Naive thymus-derived CD4-positive, alpha-beta T cell (primary cell): Measurements from ENCODE around the gene CDH23. TPM values are rescaled to one million over a fixed set of nuclear protein-coding genes. Genes with fewer than 3 reads are reported as not detected.

Source experiments
- ATAC-seq: fragments of 150-1000 bp; cut with Tn5 transposase; 2 replicates; pipeline ENCODE4 v1.10.0; 2021; ENCODE audit warnings: mild to moderate bottlenecking, moderate library complexity
- CTCF ChIA-PET: fragments of 350-600 bp; sonication (Branson Sonifier 250); formaldehyde crosslinking; loops from one replicate; lab custom pipeline; 2021; ENCODE audit warnings: antibody characterized with exemption; lab: Charles Lee
- POLR2A ChIA-PET: fragments of 350-600 bp; sonication (Branson Sonifier 250); formaldehyde crosslinking; loops from one replicate; lab custom pipeline; 2021; ENCODE audit warnings: antibody characterized with exemption, inconsistent platforms; lab: Charles Lee
- DNase-seq, 9 donors: peaks; one replicate each; pipeline versions ENCODE4 v3.0.0 to v3.0.0-alpha.2; 2020 to 2022; ENCODE audit warnings: mixed read lengths in 1 of 9
- H3K27ac ChIP-seq: one replicate; pipeline ENCODE4 v1.7.0; 2013; ENCODE audit warnings: mild to moderate bottlenecking, low read depth, low read length, moderate library complexity
- H3K27me3 ChIP-seq, 2 donors: one replicate each; pipeline ENCODE4 v1.7.0; 2013; ENCODE audit warnings: low read length in 2 of 2, mild to moderate bottlenecking in 2 of 2, moderate library complexity in 2 of 2; ENCODE audit not compliant: control insufficient read depth in 2 of 2, insufficient read depth in 2 of 2
- H3K36me3 ChIP-seq, 3 experiments: 1 replicate in 2 of 3; 2 replicates in 1 of 3; pipeline ENCODE4 v1.7.0; 2013; ENCODE audit warnings: low read length in 3 of 3, mild to moderate bottlenecking in 3 of 3, moderate library complexity in 1 of 3; ENCODE audit not compliant: insufficient read depth in 3 of 3, control insufficient read depth in 2 of 3
- H3K4me1 ChIP-seq, 2 donors: one replicate each; pipeline ENCODE4 v1.7.0; 2013; ENCODE audit warnings: low read length in 2 of 2, mild to moderate bottlenecking in 2 of 2, moderate library complexity in 1 of 2; ENCODE audit not compliant: control insufficient read depth in 2 of 2, insufficient read depth in 2 of 2
- H3K4me3 ChIP-seq: 2 replicates; pipeline ENCODE4 v1.7.0; 2013; ENCODE audit warnings: mild to moderate bottlenecking, low read length
- H3K9me3 ChIP-seq, 3 experiments: 1 replicate in 2 of 3; 2 replicates in 1 of 3; pipeline ENCODE4 v1.7.0; 2013; ENCODE audit warnings: low read length in 3 of 3; ENCODE audit not compliant: control insufficient read depth in 2 of 3
- H3K27ac Mint-ChIP-seq, 9 donors: one replicate each; pipeline ENCODE4 v1.8.0; 2020 to 2022; ENCODE audit warnings: mixed read lengths in 9 of 9, mild to moderate bottlenecking in 8 of 9, moderate library complexity in 5 of 9, inconsistent platforms in 2 of 9
- H3K27me3 Mint-ChIP-seq, 5 donors: one replicate each; pipeline ENCODE4 v1.8.0; 2021 to 2022; ENCODE audit warnings: mixed read lengths in 5 of 5, mild to moderate bottlenecking in 1 of 5
- H3K36me3 Mint-ChIP-seq, 5 donors: one replicate each; pipeline ENCODE4 v1.8.0; 2020 to 2022; ENCODE audit warnings: mixed read lengths in 5 of 5, mild to moderate bottlenecking in 3 of 5, inconsistent platforms in 1 of 5
- H3K4me1 Mint-ChIP-seq, 7 donors: one replicate each; pipeline ENCODE4 v1.8.0; 2020 to 2022; ENCODE audit warnings: mixed read lengths in 7 of 7, mild to moderate bottlenecking in 3 of 7, inconsistent platforms in 1 of 7
- H3K4me3 Mint-ChIP-seq, 10 donors: one replicate each; pipeline ENCODE4 v1.8.0; 2020 to 2022; ENCODE audit warnings: mild to moderate bottlenecking in 10 of 10, mixed read lengths in 10 of 10, moderate library complexity in 6 of 10, inconsistent platforms in 2 of 10
- H3K9me3 Mint-ChIP-seq, 11 donors: one replicate each; pipeline ENCODE4 v1.8.0; 2020 to 2022; ENCODE audit warnings: mixed read lengths in 11 of 11, mild to moderate bottlenecking in 4 of 11, inconsistent platforms in 1 of 11, moderate library complexity in 1 of 11
- intact Hi-C, 2 donors: fragments of 100-400 bp; cut with micrococcal nuclease; formaldehyde crosslinking; loops; one replicate each; pipeline ENCODE4 v1.15.1; 2023
- polyA plus RNA-seq, 2 donors: library from polyadenylated mRNA; unstranded; fragments of 300-500 nt; fragmentation: Illumina TruSeq; gene quantifications; one replicate each; pipeline ENCODE4 v1.2.3, GENCODE V29; 2021
- total RNA-seq, 6 experiments: library from RNA in 5 of 6; stranded (reverse) in 5 of 6; gene quantifications; 1 replicate in 5 of 6; 2 replicates in 1 of 6; pipeline ENCODE4 v1.2.3 and lab custom pipeline; 2021 to 2026

Gene CDH23
- total and polyA plus RNA-seq, 7 experiments from 2014 or later: 1.1 to 18.3 (median 7.9) TPM

GRCh38 chr10:71392292-71392691 lies 4.4 kb upstream of the CDH23 start:
- CTCF ChIA-PET: no interaction called here
- intact Hi-C loops: no loop called here

GRCh38 chr10:71392791-71393781 lies 3.6 kb upstream of the CDH23 start:
- ChIA-PET POLR2A (no interaction called here), CTCF (no interaction called here)
- H3K4me1 Mint-ChIP-seq: peaks cover 0 to 10% (median 4%) of the 10 kb centered on the region in 7 donors
- ATAC-seq: no peak
- intact Hi-C loops: no loop called here
- Histone ChIP-seq H3K36me3 (no peaks in the 10 kb centered on the region), H3K4me3 (no peak overlapping the region), H3K27me3 (peaks cover 0 to 16% of the 10 kb centered on the region in 2 donors), H3K4me1 (no peaks in the 10 kb centered on the region), H3K9me3 (no peaks in the 10 kb centered on the region), H3K27ac (no peak overlapping the region)
- peaks cover 44 to 71% (median 50%) of the 10 kb centered on the region in 5 donors for H3K27me3 Mint-ChIP-seq
- peak overlapping the region in 1 of 10 donors; percentile 22 for H3K4me3 Mint-ChIP-seq
- peak in 1 of 9 donors; percentile 8 for DNase-seq
- H3K27ac Mint-ChIP-seq: no peak overlapping the region
- H3K36me3 Mint-ChIP-seq: peaks cover 0 to 6% (median 0%) of the 10 kb centered on the region in 5 donors
- peaks cover 0 to 2% (median 0%) of the 10 kb centered on the region in 11 donors for H3K9me3 Mint-ChIP-seq

More at GRCh38 chr10:71392292-71392691, 4.4 kb upstream of the CDH23 start:
- H3K9me3 Mint-ChIP-seq: peaks cover 0 to 2% (median 0%) of the 10 kb centered on the region in 11 donors
- Histone ChIP-seq H3K4me3 (no peak overlapping the region), H3K4me1 (no peaks in the 10 kb centered on the region), H3K9me3 (no peaks in the 10 kb centered on the region), H3K27me3 (peaks cover 0 to 10% of the 10 kb centered on the region in 2 donors), H3K27ac (no peak overlapping the region), H3K36me3 (no peaks in the 10 kb centered on the region)
- peaks cover 0 to 6% (median 0%) of the 10 kb centered on the region in 5 donors for H3K36me3 Mint-ChIP-seq
- no peak for ATAC-seq
- peak in 1 of 9 donors; percentile 1 for DNase-seq
- no peak overlapping the region for H3K27ac Mint-ChIP-seq
- peaks cover 0 to 10% (median 4%) of the 10 kb centered on the region in 7 donors for H3K4me1 Mint-ChIP-seq
- H3K4me3 Mint-ChIP-seq: no peak overlapping the region
- peaks cover 38 to 71% (median 48%) of the 10 kb centered on the region in 5 donors for H3K27me3 Mint-ChIP-seq
- POLR2A ChIA-PET: no interaction called here

- ATAC-seq (no peak), DNase-seq (no peak)
- H3K27me3 Mint-ChIP-seq: peaks cover 50 to 71% (median 53%) of the 10 kb centered on the region in 5 donors
- Histone ChIP-seq H3K4me1 (no peaks in the 10 kb centered on the region), H3K27me3 (peaks cover 0 to 16% of the 10 kb centered on the region in 2 donors), H3K27ac (no peak overlapping the region), H3K4me3 (no peak overlapping the region), H3K36me3 (no peaks in the 10 kb centered on the region), H3K9me3 (no peaks in the 10 kb centered on the region)
- H3K4me3 Mint-ChIP-seq: no peak overlapping the region
- H3K27ac Mint-ChIP-seq: no peak overlapping the region
- peaks cover 0 to 6% (median 0%) of the 10 kb centered on the region in 5 donors for H3K36me3 Mint-ChIP-seq
- intact Hi-C loops: no loop called here
- POLR2A ChIA-PET: interaction anchor here (0.5 kb wide), 1 partner anchor 9 kb away, joined by 3 read pairs; no protein-coding TSS in a partner anchor
- H3K9me3 Mint-ChIP-seq: peaks cover 0 to 2% (median 0%) of the 10 kb centered on the region in 11 donors
- peaks cover 0 to 11% (median 4%) of the 10 kb centered on the region in 7 donors for H3K4me1 Mint-ChIP-seq
- CTCF ChIA-PET: no interaction called here
Observed at GRCh38 chr10:71393841-71394475, 2.8 kb upstream of the CDH23 start.

GRCh38 chr10:71394926-71395562 lies 1.7 kb upstream of the CDH23 start:
- Mint-ChIP-seq H3K4me1 (peaks cover 0 to 11% (median 4%) of the 10 kb centered on the region in 7 donors), H3K27me3 (peaks cover 55 to 79% (median 63%) of the 10 kb centered on the region in 5 donors), H3K36me3 (peaks cover 0 to 6% (median 0%) of the 10 kb centered on the region in 5 donors), H3K27ac (no peak overlapping the region), H3K9me3 (peaks cover 0 to 2% (median 0%) of the 10 kb centered on the region in 11 donors), H3K4me3 (peak overlapping the region in 3 of 10 donors; percentile 50 to 83 (median 74))
- Histone ChIP-seq H3K36me3 (no peaks in the 10 kb centered on the region), H3K4me3 (no peak overlapping the region), H3K9me3 (no peaks in the 10 kb centered on the region), H3K4me1 (no peaks in the 10 kb centered on the region), H3K27ac (no peak overlapping the region), H3K27me3 (peaks cover 0 to 16% of the 10 kb centered on the region in 2 donors)
- CTCF ChIA-PET: interaction anchor here (0.6 to 1.4 kb wide), 3 partner anchors 175 to 980 kb away, joined by 3 to 6 read pairs (median 3); no protein-coding TSS in a partner anchor
- ATAC-seq (no peak), DNase-seq (no peak)
- POLR2A ChIA-PET: no interaction called here
- intact Hi-C loops: no loop called here

DNA sequence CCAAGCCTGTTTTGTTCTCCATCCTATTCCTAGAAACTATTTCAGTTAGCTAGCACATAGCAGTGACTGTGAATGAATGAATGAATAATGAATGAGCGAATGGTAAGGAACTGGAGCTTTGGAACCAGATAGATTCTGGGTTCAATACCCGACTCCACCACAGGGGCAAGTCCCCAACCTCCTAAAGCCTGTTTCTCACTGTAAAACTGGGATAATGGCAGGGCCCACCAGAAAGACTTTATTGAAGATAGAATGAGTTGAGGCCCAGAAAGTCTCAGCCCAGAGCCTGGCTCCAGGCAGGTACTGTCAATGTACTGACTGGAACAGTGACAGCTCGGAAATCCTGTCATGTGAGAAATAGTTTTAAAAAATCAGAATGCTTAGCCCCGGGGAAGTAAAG lies 1.1 kb upstream of the CDH23 start:
- no peaks in the 10 kb centered on the region for H3K4me1 ChIP-seq
- H3K9me3 ChIP-seq: no peaks in the 10 kb centered on the region
- no peak overlapping the region for H3K4me3 ChIP-seq
- Mint-ChIP-seq H3K4me1 (peaks cover 0 to 11% (median 4%) of the 10 kb centered on the region in 7 donors), H3K4me3 (peak overlapping the region; percentile 11 to 83 (median 68)), H3K9me3 (peaks cover 0 to 2% (median 0%) of the 10 kb centered on the region in 11 donors), H3K27me3 (peaks cover 59 to 77% (median 66%) of the 10 kb centered on the region in 5 donors), H3K27ac (no peak overlapping the region), H3K36me3 (peaks cover 0 to 6% (median 0%) of the 10 kb centered on the region in 5 donors)
- intact Hi-C loops: loop anchor here in 1 of 2 donors (1.0 to 2.0 kb wide), 3 partner anchors 175 to 417 kb away; no protein-coding TSS in a partner anchor
- H3K36me3 ChIP-seq: no peaks in the 10 kb centered on the region
- ChIA-PET CTCF (interaction anchor here (0.6 to 1.6 kb wide), 6 partner anchors 28 to 981 kb away, joined by 3 to 6 read pairs (median 3); no protein-coding TSS in a partner anchor), POLR2A (no interaction called here)
- H3K27ac ChIP-seq: no peak overlapping the region
- no peak for ATAC-seq
- H3K27me3 ChIP-seq: peaks cover 0 to 16% of the 10 kb centered on the region in 2 donors
- DNase-seq: no peak
